Sigmoid colon (tissue), 7 donors: ENCODE results near the gene VGLL4. TPM values are rescaled to one million over a fixed set of nuclear protein-coding genes. Genes with fewer than 3 reads are reported as not detected.

ENCODE experiments used
- DNase-seq: peaks from one replicate; pipeline ENCODE4 v3.0.0-alpha.2; 2019
- H3K27ac ChIP-seq, 4 donors: fragments of 200-600 bp; sonication (generic); one replicate each; pipeline ENCODE4 v1.5.1; 2016 to 2019; ENCODE audit warnings: mild to moderate bottlenecking in 1 of 4
- H3K27me3 ChIP-seq, 3 donors: fragments of 200-600 bp; sonication (generic); one replicate each; pipeline ENCODE4 v1.5.1; 2019; ENCODE audit warnings: mild to moderate bottlenecking in 1 of 3
- H3K36me3 ChIP-seq, 4 donors: fragments of 200-600 bp; sonication (generic); one replicate each; pipeline ENCODE4 v1.5.1; 2016 to 2019
- H3K4me1 ChIP-seq, 4 donors: fragments of 200-600 bp; sonication (generic); one replicate each; pipeline ENCODE4 v1.5.1; 2017 to 2019
- H3K4me3 ChIP-seq, 4 donors: fragments of 200-600 bp; sonication (generic); one replicate each; pipeline ENCODE4 v1.5.1; 2017 to 2019; ENCODE audit warnings: mild to moderate bottlenecking in 2 of 4, moderate library complexity in 1 of 4
- H3K9me3 ChIP-seq, 4 donors: fragments of 200-600 bp in 3 of 4; sonication (generic) in 3 of 4; one replicate each; pipeline versions ENCODE4 v1.5.1 to v1.6.1; 2013 to 2019
- EP300 ChIP-seq, 4 donors: sonication (generic); formaldehyde crosslinking; IDR thresholded peaks; one replicate each; pipeline ENCODE4 v1.6.1; 2017; ENCODE audit warnings: antibody characterized with exemption in 4 of 4
- POLR2A ChIP-seq, 2 donors: fragments of 450-650 bp; IDR thresholded peaks; one replicate each; pipeline ENCODE4 v1.6.1; 2016; ENCODE audit warnings: antibody characterized with exemption in 2 of 2, mild to moderate bottlenecking in 2 of 2, moderate library complexity in 2 of 2
- POLR2AphosphoS5 ChIP-seq, 4 donors: sonication (generic); formaldehyde crosslinking; IDR thresholded peaks; one replicate each; pipeline ENCODE4 v1.6.1; 2017; ENCODE audit warnings: antibody characterized with exemption in 4 of 4
- WGBS, 2 donors: extraction: QIAGEN DNeasy Blood & Tissue Kit; methylation state at CpG; one replicate each; pipeline ENCODE4 v1.1.7; 2013; 5-methylcytosine and 5-hydroxymethylcytosine counted together
- intact Hi-C: fragments of 100-400 bp; cut with DNase I; formaldehyde crosslinking; loops from one replicate; pipeline ENCODE4 v1.15.1; 2023
- polyA plus RNA-seq, 3 donors: library from polyadenylated mRNA; stranded (reverse); fragments of 200-250 nt; gene quantifications; one replicate each; pipeline ENCODE4 v1.2.3, GENCODE V29; 2013
- total RNA-seq, 4 donors: library from RNA; depleted of rRNA; stranded (reverse); fragments of >200 nt; gene quantifications; one replicate each; pipeline ENCODE4 v1.1.0, GENCODE V29; 2016
- TF ChIP-seq, protein P1 (sequence below), 4 experiments: fragments of 450-650 bp in 3 of 4; fragments of 200-600 bp in 1 of 4; IDR thresholded peaks; one replicate each; pipeline ENCODE4 v1.5.1; 2016 to 2019; ENCODE audit warnings: antibody characterized with exemption in 4 of 4, mild to moderate bottlenecking in 3 of 4, moderate library complexity in 2 of 4
- donor health status: healthy with polysubstance abuse.
- donor health status: Bipolar disorder and iron deficiency.
- donor health status: healthy.

The VGLL4 gene
- total and polyA plus RNA-seq, 7 donors, result 26.4 to 56.5 (median 41.5) TPM

DNA sequence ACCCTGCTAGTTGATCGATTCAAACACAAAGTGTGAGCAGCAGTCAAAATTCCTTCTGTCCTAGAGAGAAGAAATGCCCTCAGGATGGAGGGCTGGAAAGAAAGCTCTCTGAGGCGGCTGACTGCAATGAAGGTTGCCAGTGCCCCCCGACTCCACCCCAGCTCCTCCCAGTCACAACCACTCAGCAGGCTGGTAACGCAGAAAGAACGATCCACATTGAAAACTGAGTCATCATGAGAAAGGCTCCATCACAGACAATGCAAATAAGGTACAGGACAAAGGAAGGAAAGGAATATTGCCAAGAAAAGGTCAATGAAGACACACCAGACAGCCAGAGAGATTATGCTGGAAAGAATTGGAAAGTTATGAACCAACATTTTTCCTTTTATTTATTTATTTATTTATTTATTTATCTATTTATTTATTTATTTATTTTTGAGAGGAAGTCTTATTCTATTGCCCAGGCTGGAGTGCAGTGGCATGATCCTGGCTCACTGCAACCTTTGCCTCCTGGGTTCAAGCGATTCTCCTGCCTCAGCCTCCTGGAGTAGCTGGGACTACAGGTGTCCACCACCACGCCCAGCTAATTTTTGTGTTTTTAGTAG, 17.4 kb upstream of the VGLL4 start:
- TF ChIP-seq EP300 (IDR thresholded peaks at IDR 0.05), result no peak
- no peak for TF ChIP-seq POLR2AphosphoS5 (IDR thresholded peaks at IDR 0.05)
- no peak for TF ChIP-seq POLR2A (IDR thresholded peaks at IDR 0.05)
- TF ChIP-seq, protein P1, sequence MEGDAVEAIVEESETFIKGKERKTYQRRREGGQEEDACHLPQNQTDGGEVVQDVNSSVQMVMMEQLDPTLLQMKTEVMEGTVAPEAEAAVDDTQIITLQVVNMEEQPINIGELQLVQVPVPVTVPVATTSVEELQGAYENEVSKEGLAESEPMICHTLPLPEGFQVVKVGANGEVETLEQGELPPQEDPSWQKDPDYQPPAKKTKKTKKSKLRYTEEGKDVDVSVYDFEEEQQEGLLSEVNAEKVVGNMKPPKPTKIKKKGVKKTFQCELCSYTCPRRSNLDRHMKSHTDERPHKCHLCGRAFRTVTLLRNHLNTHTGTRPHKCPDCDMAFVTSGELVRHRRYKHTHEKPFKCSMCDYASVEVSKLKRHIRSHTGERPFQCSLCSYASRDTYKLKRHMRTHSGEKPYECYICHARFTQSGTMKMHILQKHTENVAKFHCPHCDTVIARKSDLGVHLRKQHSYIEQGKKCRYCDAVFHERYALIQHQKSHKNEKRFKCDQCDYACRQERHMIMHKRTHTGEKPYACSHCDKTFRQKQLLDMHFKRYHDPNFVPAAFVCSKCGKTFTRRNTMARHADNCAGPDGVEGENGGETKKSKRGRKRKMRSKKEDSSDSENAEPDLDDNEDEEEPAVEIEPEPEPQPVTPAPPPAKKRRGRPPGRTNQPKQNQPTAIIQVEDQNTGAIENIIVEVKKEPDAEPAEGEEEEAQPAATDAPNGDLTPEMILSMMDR (IDR thresholded peaks at IDR 0.05), result no peak
- no peaks in the 10 kb centered on the region for H3K27me3 ChIP-seq
- no peaks in the 10 kb centered on the region for H3K36me3 ChIP-seq
- H3K27ac ChIP-seq, result no peak overlapping the region
- intact Hi-C loops, result loop anchor here (5.0 kb wide), 1 partner anchor 51 kb away; no protein-coding TSS in a partner anchor
- no peak overlapping the region for H3K4me3 ChIP-seq
- WGBS, 2 donors, result 59 to 76% methylated on average over 7 of the region's 7 CpGs
- DNase-seq, result no peak
- H3K9me3 ChIP-seq, result no peaks in the 10 kb centered on the region
- peaks cover 0 to 18% (median 5%) of the 10 kb centered on the region in 4 donors for H3K4me1 ChIP-seq

DNA sequence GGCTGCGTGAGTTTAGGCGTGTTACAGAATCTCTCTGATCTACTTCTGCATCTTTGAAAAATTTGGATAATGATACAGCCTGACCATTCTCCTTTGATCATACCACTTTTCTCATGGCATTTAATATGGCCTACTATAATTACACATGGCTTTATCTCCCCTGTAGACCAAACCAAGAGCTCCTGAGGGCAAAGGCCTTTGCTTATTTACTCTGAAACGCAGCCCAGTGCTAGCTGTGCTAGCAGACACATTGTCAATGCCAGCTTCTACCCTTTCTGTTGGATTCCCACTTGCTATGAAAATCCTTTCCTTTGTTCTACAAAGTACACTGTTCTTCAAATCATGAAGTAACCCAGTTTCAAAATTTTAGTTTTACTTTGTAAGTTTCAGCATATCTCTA, 16.5 kb upstream of the VGLL4 start:
- TF ChIP-seq EP300 (IDR thresholded peaks at IDR 0.05), result no peak
- TF ChIP-seq POLR2AphosphoS5 (IDR thresholded peaks at IDR 0.05), result no peak
- TF ChIP-seq, protein P1 (IDR thresholded peaks at IDR 0.05), result no peak
- no peak for TF ChIP-seq POLR2A (IDR thresholded peaks at IDR 0.05)
- no peak overlapping the region for H3K4me3 ChIP-seq
- 18 to 49% methylated on average over 3 of the region's 3 CpGs for WGBS, 2 donors
- intact Hi-C loops, result loop anchor here (5.0 kb wide), 1 partner anchor 52 kb away; no protein-coding TSS in a partner anchor
- H3K4me1 ChIP-seq, result peaks cover 0 to 18% (median 5%) of the 10 kb centered on the region in 4 donors
- H3K27ac ChIP-seq, result no peak overlapping the region
- H3K9me3 ChIP-seq, result no peaks in the 10 kb centered on the region
- DNase-seq, result no peak
- H3K27me3 ChIP-seq, result no peaks in the 10 kb centered on the region
- no peaks in the 10 kb centered on the region for H3K36me3 ChIP-seq

DNA sequence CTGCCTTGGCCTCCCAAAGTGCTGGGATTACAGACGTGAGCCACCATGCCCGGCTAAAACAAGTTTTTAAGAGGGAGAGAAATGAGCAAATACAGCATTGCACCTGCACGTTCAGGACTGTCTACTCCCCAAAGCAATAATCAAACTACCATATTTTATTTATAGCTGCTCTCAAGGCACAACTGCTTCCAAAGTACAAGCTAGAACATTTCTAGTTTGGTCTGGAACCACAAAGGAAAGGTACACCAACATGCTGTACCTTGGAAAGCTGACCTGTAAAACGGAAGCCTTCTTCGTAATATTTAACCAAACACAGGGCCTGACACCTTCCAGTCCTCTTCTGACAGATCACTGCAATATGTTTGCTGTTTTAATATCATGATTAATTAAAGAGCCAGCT, 14.5 kb upstream of the VGLL4 start:
- Histone ChIP-seq H3K9me3 (no peaks in the 10 kb centered on the region), H3K4me1 (peaks cover 0 to 18% (median 5%) of the 10 kb centered on the region in 4 donors), H3K4me3 (no peak overlapping the region), H3K27me3 (no peaks in the 10 kb centered on the region), H3K27ac (no peak overlapping the region), H3K36me3 (no peaks in the 10 kb centered on the region)
- no peak for DNase-seq
- TF ChIP-seq POLR2A (IDR thresholded peaks at IDR 0.05) (no peak), POLR2AphosphoS5 (IDR thresholded peaks at IDR 0.05) (no peak), EP300 (IDR thresholded peaks at IDR 0.05) (no peak)
- TF ChIP-seq, protein P1 (IDR thresholded peaks at IDR 0.05), result no peak
- WGBS, 2 donors, result 24 to 58% methylated on average over 5 of the region's 5 CpGs
- intact Hi-C loops, result no loop called here

DNA sequence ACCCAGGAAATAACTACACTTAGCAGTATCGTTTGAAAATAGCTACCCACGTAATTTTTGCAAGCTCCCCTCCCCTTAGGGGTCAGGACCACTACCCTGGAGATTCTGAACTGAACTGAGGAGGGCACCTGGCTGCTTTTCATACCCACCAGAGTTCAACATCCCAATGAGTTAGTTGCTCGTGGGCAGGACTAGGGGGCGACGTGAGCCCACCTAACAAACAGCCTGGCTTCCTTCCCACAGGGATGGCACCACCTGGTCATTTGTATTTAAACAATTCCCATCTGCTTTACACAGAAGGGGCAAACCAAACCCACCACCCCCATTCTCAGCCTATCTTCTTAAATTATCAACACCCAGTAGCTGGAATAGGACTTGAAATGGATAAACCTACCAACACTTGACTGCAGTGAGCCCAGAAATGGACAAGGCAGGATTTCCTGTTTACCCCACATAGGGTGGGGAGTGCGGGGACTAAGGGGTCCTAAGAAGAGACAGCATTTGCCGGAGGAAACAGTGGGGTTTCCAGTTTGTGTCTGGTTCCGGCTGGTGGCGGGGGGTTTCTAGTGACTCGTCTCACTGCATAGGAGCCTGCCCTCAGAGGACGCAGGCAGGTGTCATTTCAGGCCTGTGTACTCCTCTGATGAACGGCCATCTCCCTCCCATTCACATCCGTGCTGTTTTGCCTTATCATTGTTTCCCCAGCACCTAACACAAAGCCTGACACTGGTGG, 11.6 kb upstream of the VGLL4 start:
- H3K9me3 ChIP-seq, result no peaks in the 10 kb centered on the region
- no peaks in the 10 kb centered on the region for H3K36me3 ChIP-seq
- 53 to 81% methylated on average over 13 of the region's 13 CpGs for WGBS, 2 donors
- intact Hi-C loops, result no loop called here
- no peak for DNase-seq
- H3K27ac ChIP-seq, result no peak overlapping the region
- no peak overlapping the region for H3K4me3 ChIP-seq
- H3K27me3 ChIP-seq, result no peaks in the 10 kb centered on the region
- peaks cover 0 to 25% (median 4%) of the 10 kb centered on the region in 4 donors for H3K4me1 ChIP-seq
- TF ChIP-seq POLR2AphosphoS5 (IDR thresholded peaks at IDR 0.05), result no peak
- TF ChIP-seq, protein P1 (IDR thresholded peaks at IDR 0.05), result no peak
- TF ChIP-seq POLR2A (IDR thresholded peaks at IDR 0.05), result no peak
- no peak for TF ChIP-seq EP300 (IDR thresholded peaks at IDR 0.05)
